Fibroblast of gingiva (primary cell): Measurements from ENCODE around the gene S100A10.
A peak's percentile ranks its signal among the peaks of the same experiment; 100 is the strongest.

Source experiments
- DNase-seq: peaks from one replicate; pipeline ENCODE4 v3.0.0-alpha.2; 2011; ENCODE audit warnings: low read depth

S100A10 gene, protein sequence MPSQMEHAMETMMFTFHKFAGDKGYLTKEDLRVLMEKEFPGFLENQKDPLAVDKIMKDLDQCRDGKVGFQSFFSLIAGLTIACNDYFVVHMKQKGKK

DNA sequence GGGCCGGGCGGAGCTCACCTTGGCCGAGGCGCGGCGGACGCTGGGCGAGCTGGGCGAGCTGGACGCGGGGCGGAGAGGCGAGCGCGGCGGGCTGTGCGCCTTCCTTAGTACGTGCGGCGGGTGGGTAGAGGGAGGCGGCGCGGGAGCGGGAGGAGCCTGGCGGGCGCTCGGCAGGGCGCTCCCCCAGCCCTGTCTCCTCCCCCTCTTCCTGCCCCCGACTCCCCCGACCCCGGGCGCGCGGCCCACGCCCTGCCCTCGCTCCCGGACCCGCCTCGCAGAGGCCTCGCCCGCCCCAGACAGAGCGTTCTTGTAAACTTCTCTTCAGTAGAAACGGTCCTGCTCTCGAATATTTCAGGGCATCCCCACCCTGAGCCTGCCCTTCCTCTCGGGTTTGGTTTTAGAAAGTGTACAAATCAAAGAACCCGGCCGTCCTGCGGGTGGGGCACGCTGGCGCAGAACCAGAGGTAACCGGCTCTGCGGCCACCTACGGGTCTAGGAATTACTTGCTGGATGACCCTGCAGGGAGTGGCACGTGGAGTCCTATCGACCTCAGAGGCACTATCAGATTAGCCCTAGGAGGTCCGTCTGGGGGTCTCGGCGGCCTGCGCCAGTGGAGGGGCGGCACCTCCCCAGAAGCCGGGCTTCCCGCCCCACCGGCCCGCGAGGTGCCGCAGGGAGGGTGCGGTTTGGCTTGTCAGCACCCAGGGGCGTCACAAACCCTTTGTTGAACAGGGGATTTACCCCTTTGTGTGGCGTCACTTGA is at the start of gene S100A10:
Gene S100A10 (minus strand): TSS at position 126 of the 763 bp plus-strand sequence. CDS start 7,629 bp downstream, outside the sequence.
- DNase-seq, result peak; percentile 92

DNA sequence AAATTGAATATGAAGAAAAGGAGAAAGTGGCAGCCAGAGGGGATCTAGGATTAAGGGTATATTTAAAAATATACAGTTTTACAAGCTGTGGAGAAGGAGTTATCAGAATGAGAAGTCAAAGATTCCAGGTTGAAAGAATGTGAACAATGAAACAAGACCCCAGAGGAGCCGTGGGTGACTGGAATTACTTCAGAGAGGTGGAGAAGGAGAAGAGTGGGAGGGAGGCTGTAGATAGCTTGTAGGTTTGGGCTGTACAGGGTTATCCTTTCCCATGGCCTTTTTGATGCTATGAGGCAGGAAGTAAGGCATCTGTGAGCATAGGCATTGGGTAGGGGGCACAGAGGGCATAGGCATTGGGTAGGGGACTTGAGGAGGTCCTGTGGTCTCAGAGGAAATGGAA is 48.4 kb upstream of the S100A10 start:
- DNase-seq, result no peak

DNA sequence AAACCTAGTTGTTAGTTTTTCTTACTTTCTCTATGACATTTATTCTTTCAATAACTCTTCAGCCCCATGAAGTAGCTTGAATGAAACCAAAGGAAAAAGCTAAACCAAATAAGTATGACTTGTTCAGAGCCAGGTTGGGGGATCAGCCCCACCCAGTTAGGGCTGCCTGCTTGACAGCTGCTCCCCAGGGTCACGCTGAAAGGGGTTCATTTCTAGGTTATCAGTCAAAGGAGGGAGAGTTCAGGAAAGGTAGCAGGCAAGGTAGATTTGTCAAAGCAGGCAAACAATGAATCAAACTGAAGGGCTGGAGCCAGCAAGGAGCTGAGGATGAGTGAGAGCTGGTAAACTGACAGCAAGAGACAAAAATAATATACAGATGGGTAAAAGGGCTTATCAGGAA is 46.2 kb upstream of the S100A10 start:
- DNase-seq, result no peak

DNA sequence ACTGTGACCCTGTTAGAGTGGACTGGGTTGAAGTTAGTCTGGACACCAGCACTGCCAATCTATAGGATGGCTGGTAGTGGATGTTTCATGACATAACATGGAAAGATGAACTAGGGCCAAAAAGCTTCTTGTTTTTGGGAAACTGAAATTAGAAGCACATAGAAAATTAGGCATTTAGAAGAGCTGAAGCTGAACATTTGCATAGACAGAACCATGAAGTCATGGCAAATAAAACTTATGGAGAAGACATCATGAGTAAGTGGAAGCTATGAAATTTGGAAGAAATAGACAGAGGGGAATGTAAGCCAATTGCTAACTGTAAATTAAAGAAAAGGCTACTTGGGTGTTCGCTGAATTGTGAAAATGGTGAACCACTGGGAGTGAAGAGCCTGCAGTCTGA is 45.8 kb upstream of the S100A10 start:
- no peak for DNase-seq

DNA sequence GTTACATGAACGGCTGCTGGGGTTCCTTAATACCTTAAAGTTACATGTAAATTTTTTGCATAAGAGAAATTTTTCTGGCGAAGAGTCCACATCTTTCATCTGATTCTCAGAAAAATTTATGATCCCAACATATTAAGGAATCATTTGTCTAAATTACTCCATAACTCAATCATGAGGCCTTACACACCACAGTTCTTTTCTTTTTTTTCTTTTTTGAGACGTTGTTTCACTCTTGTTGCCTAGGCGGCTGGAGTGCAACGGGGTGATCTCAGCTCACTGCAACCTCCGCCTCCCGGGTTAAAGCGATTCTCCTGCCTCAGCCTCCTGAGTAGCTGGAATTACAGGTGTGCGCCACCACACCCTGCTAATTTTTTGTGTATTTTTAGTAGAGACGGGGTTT is 45.2 kb upstream of the S100A10 start:
- DNase-seq, result no peak

DNA sequence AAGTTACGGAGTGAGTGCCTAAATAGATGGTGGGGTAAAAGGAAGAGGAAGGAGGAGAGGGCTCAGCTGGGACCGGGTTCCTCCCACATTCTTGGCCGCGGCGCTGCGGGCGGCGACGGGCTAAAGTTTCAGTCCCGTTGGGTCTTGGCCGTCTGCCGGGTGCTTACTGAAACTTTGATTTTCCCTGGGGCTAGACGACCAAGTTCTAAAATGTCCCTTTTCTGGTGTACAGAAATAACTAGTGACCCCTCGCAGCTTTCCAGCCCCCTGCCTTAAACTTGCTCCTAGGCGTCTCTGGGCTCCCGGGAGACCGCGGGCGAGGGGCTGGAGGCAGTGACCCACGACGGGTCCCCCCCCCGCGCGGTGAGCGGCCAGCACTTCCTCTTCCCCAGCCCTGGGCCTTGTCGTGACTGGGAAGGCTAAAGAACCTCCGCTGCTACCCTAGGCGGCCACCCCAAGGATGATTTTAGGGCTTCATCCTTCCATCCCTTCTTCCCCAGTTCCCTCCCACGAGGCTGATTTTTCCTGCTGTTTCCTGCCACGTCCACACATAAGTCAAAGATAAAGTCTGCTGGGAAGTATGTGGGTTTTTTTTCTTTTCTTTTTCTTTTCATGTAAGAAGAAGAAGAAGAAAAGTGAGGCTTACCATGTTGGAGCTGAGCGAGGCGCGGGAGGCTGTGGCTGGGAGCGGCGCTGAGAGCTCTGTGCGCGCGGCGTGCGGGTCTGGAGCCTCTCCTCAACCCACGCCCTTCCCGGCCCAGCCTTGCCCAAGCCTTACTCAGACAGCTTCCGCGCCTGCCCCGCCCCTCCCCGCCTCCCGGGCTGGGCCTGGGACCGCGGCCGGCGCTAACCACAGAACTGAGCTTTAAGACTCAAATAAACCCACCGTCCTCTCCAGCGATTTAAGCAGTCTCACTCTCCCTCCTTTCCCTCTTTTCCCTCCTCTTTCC is 42.9 kb upstream of the S100A10 start, which contains the start of gene S100A11:
Gene S100A11 (minus strand): TSS at position 738 of the 950 bp plus-strand sequence. CDS start 89 bp downstream, at position 649.
- DNase-seq, result peak; percentile 87

DNA sequence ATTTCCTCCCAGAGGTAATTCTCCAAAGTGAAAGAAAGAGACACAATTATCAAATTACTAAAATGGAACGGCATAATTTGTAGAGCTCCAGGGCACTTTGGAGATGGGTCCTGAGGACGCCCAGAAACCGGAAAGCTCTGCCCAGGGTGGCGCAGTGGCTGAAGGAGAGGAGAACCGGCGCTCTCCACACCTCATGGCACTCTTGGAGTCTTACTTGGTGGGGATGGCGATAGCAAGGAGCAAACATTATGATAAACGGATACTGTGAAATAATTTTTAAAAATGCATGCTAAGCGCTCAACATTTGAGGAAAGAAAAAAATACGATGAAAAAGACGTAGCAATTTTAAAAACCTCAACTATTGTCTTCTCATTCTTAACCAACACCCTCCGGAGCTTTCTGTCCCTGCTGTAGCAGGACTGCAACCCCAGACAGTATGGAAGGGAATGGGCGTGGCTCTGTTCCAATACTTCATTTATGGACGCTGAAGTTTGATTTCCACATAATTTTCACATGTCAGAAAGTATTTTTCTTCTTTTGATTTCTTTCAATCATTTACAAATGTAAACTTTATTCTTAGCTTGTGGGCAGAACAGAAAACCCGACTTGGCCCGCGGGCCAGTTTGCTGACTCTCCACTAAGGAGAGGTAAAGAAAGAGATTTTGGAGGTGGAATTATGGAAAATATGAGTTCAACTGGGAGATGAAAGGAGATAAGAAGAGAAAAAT is 42.0 kb upstream of the S100A10 start:
- DNase-seq, result no peak

DNA sequence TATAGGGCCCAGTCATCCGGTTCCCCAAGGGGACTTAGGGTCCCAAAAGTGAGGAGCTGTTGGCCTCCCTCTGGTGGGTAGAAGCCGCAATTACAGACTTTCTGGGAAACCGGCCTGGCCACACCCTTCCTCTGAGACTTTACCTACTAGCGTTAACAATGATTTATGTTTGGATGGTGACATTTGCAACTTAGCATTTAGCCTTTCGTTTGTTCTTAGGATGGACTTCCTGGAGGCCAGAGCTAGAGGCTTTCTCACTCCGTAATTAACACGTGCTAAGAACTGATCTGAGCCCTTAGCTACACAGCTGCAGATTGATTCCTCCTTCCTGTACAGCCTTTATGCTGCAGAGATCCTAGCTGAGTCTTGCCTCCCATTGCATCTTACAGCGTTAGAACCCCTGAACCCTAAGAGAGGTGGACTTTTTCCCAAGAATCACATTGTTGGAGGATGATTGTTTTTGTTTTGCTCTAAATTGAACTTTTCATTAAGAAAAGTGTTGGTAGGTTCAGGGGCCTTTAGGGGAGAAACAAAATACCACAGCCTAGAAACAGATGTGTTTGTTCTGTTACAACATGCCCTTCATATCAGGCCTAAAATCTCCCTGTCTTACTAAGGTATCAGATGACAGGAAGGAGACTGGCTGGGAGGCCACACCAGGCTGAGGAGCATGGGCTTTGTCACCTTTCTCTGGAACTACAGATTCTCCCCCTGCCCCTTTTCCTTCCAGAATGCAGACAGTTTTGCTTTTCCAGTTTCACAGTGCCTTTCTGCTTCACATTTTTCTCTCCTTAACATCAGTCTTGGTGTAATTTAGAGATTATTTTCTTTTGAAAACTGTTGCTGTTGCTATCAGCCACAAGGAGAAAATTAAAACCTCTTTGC is 41.2 kb upstream of the S100A10 start:
- peak; percentile 75 for DNase-seq

DNA sequence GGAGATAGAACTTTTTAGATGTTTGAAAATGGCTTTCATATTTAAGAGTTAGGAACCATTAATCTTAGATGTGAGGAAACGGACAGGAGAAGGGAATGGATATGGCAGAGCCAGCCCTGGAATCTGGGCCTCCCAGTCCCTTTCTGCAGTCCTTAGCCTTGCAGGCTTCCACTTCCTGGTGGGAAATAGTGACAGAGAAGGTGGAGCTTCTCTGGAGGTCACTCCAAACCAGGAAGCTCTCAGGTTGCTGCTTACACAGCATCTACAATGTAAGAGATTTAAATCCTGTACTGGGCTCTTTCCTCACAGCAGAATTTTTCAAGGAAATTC is 40.6 kb upstream of the S100A10 start:
- DNase-seq, result no peak

DNA sequence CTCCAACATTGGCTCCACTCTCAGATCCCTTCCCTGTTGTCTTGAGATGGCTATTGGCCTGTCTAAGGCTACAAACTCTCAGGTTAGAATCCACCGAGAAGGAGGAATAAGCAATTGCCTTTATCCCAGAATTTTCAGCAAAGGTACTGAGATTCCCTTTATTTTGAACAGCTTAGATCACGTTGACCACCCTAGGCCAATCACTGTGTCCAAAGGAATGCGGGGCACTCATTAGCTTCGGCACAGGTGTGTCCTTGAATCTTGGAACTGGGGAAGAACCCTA is 36.2 kb upstream of the S100A10 start:
- no peak for DNase-seq

DNA sequence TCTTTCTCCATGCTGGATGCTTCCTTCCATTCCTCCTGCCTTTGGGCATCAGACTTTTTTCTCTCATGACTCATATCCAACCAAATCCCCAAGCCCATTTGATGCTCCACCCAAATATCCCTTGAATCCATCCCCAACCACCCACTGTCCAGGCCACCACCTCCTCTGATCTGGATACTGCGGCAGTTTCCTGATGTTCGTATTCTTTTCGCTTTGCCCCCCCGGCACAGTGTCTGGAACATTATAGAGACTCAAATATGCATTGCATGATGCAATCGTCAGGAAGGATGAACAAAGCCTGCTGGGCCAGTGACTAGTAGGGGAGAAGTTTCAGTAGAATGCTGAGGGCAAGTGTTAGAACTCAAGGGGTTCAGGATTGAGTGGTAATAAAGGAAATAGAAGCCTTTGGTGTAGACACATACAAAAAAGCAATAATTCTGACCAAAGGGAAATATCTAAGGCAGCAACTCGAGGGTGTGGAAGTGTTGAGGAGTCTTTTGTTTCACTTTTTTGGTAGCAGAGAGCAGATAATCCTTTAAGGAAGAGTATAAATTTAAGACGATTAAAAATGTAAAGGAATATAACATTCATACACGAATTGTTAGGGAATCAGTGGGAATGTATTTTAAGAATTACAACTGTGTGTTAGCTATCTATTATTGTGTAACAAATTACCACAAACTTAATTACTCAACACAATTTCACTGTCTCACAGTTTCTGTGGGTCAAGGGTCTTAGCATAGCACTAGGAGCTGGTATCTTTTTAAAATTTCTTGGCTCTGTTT is 35.7 kb upstream of the S100A10 start:
- peak; percentile 48 for DNase-seq

DNA sequence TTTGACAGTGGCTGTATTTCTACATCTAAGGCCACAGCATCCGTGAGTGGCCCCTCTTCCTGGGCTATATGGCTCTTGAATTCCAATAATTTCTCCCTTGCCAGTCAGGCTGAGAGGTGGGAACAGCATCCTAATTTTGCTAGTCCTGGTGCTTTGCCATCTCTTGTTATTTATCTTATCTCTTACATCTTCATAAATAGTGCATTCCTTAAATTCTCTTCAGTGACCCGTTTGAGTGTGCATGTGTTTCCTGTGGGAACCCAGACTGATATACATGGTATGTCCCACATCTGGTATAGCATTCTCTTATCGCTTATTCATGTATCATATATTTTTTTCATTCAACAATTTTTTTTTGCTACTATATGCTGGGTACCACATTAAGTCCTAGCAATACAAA is 33.2 kb upstream of the S100A10 start:
- no peak for DNase-seq

DNA sequence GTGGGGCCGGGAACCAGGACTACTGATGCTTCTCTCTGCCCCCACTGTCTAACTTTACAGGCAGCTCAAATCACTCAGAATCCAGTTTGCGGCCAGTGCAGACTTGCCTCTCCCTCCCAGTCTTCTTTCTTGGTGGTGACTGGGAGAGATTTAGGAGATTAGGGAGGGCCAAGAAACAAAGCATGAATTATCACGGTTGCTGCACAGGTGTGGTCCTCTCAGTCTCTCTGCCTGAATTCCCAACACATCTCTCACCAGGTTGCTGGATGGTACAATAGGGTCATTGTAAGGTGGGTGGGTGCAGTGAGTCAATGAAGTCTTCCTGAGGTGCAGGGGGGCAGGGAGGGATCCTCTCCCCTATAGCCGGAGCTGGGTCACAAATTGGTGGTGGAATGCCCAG is 30.6 kb upstream of the S100A10 start:
- DNase-seq, result no peak

DNA sequence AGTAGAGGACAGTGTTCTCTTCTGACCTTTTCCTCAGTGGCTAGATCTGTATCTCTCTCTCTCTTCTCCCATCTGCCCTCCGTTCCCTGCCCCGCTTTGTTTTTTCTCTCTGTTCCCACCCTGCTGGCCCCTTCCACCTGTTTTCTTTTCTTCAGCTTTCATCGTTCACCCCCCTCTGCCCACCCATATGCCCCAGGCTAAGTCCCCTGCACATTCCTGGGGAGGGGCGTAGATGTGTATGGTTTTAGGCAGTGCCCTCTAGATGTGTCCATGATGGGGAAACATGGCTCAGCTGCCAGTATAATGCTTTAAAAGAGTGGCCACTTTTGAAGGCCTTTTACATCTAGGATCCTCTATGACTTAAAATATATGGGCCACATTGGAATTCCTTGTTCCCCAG is 29.6 kb upstream of the S100A10 start:
- no peak for DNase-seq

DNA sequence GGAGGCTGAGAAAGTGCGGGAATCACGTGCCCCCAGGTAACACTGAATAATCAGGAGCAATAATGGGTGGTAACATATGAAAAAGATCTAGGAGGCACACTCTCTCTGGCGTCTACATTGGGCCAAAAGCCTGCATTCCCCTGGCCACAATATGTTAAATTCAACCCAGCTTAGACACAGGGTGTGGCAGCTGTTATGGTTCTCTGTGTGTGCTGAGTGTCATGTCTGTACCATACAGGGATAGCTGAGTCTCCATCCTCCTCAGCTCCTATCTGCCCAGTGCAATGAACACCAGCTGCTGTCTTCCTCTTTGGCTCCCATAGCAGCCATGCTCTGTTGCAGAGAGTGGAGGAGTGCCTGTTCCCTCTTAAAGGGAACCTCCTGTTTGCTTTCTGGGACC is 28.8 kb upstream of the S100A10 start:
- no peak for DNase-seq

DNA sequence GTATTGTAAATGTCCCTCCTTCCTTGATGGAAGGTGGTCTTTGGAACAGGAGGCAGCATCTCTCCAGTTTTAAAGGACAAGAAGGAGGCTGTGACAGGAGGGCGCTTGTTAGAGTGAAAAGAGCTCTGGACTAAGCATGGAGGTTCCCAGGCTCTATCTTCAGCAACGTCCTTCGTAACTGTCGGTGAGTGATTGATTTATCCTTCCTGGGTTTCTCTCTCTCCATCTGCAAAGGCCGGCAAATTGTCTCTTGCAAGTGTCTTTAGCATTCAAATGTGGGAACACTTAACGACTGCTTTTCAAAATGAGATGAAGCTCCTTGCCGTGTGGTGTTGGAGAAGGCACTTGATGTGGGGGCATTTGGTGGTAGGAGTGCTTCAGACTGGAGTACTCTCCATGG is 27.9 kb upstream of the S100A10 start:
- DNase-seq, result no peak

DNA sequence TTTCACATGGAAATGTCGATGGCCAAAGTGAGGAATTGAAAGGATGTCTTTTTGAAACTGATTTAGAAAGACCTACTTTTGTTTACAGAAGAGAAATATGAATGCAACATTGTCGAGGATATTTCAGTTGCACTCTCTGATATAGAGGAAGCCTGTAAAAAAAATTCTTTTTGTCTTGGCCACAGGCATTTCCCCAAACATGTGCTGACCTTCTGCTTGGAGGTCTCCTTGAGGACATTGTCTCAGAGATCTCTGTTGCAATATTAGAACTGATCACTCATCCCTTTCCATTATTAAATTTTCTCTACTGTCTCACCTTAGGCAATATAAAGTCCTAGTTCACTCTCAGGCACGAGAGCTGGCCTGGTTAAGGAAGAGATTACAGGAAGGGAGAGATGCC is 27.2 kb upstream of the S100A10 start:
- no peak for DNase-seq

DNA sequence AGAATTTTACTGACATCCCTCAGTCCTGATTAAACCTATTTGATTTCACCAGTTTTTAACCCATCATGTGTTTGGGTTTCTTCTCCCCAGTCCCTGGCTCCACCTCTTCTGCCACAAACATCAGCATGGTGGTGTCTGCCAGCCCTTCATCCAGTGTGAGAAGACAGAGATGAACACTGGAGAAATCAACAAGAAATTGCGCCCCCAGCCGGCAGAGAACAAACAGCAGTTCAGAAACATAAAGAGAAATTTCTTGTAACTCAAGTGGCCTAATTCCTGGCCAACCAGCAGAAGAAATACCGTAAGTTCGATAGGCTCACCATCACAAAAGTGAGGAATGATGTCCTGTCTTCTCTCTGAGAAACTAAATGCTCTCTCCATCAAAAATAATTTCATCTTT is 24.9 kb upstream of the S100A10 start:
- DNase-seq, result no peak

DNA sequence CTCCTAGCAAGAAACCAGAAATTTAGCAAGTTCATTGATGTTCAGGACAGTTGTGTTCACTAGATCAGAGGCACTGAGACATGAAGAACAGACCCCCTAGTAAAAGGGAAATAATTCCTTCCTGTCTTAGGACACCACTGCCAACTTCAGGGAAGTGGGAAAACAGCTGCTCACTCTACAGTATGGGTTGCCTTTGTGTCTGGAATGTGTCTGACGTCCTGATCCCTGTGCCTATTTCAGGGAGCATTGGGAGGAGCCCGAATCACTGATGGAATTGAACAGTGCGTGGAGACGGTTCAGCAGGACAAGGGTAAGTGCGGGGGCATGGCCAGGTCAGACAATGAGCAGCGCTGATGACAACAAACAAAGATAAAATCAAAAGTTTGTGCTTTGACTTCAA is 22.1 kb upstream of the S100A10 start:
- DNase-seq, result no peak

DNA sequence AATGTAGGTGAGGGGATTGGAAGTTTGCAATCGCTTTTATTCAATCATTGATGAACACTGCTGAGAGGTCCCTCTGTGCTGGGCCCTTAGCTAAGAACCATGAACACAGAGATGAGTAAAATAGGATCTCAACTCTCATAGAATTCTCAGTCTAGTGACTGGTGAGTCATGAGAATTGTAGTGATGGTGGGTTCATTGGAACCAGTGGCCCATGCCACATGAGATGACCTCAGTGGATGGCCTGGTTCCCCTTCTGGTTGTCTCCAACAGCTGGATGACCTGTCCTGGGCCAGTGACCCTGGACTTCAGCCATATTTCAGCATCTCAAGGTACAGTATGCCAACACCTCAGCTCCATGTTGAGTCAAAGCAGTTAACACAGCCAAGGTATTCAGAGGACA is 21.3 kb upstream of the S100A10 start:
- no peak for DNase-seq
